ENCODE measurements around the gene PDPR.
"Not testable (repeated sequence)": the region's sequence is repeated elsewhere in the genome, so short reads cannot be mapped to it uniquely, and the experiment has no call there.

DNA sequence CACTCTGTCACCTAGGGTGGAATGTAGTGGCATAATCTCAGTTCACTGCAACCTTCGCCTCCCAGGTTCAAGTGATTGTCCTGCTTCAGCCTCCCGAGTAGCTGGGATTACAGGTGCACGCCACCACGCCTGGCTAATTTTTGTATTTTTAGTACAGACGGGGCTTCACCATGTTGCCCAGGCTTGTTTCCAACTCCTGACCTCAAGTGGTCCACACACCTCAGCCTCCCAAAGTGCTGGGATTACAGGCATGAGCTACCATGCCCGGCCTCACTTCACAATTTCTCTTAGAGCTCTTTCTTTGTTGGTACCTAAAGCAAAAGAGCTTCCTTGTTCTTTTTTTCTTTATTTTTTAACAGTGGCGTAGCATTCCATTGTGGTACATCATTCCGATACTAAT lies 35.2 kb downstream of the PDPR start:
- TF ChIP-seq, protein P1, sequence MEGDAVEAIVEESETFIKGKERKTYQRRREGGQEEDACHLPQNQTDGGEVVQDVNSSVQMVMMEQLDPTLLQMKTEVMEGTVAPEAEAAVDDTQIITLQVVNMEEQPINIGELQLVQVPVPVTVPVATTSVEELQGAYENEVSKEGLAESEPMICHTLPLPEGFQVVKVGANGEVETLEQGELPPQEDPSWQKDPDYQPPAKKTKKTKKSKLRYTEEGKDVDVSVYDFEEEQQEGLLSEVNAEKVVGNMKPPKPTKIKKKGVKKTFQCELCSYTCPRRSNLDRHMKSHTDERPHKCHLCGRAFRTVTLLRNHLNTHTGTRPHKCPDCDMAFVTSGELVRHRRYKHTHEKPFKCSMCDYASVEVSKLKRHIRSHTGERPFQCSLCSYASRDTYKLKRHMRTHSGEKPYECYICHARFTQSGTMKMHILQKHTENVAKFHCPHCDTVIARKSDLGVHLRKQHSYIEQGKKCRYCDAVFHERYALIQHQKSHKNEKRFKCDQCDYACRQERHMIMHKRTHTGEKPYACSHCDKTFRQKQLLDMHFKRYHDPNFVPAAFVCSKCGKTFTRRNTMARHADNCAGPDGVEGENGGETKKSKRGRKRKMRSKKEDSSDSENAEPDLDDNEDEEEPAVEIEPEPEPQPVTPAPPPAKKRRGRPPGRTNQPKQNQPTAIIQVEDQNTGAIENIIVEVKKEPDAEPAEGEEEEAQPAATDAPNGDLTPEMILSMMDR (IDR thresholded peaks at IDR 0.05), result not testable (repeated sequence)
- TF ChIP-seq POLR2A (IDR thresholded peaks at IDR 0.05), result not testable (repeated sequence)
